ENCODE measurements around the gene OXSR1. TPM values are rescaled to one million over a fixed set of nuclear protein-coding genes. Genes with fewer than 3 reads are reported as not detected.

Gene OXSR1
- total RNA-seq, 1 donor from 2014 or later = 22.9 TPM

- no peak overlapping the region for H3K4me3 ChIP-seq
- no peak for DNase-seq
- no peaks in the 10 kb centered on the region for H3K36me3 ChIP-seq
- H3K27ac ChIP-seq (replicated peaks) = no peak overlapping the region
- no peaks in the 10 kb centered on the region for H3K9me3 ChIP-seq (replicated peaks)
- no peaks in the 10 kb centered on the region for H3K27me3 ChIP-seq (ENCODE audit: low read depth)
- peaks cover 31% of the 10 kb centered on the region for H3K4me1 ChIP-seq
- intact Hi-C loops (cut with micrococcal nuclease) = no loop called here
- no peak for TF ChIP-seq CTCF (IDR thresholded peaks at IDR 0.05; ENCODE audit: borderline replicate concordance)
Measured at GRCh38 chr3:38267662-38268061, 102.3 kb downstream of the OXSR1 start.

GRCh38 chr3:38268087-38268486, 102.8 kb downstream of the OXSR1 start:
- no peak overlapping the region for H3K4me3 ChIP-seq
- no peaks in the 10 kb centered on the region for H3K36me3 ChIP-seq
- peaks cover 31% of the 10 kb centered on the region for H3K4me1 ChIP-seq
- TF ChIP-seq CTCF (IDR thresholded peaks at IDR 0.05; ENCODE audit: borderline replicate concordance) = no peak
- intact Hi-C loops (cut with micrococcal nuclease) = no loop called here
- H3K27me3 ChIP-seq (ENCODE audit: low read depth) = no peaks in the 10 kb centered on the region
- no peaks in the 10 kb centered on the region for H3K9me3 ChIP-seq (replicated peaks)
- DNase-seq = no peak
- no peak overlapping the region for H3K27ac ChIP-seq (replicated peaks)

- DNase-seq = no peak
- H3K4me1 ChIP-seq = peaks cover 31% of the 10 kb centered on the region
- H3K9me3 ChIP-seq (replicated peaks) = no peaks in the 10 kb centered on the region
- no peaks in the 10 kb centered on the region for H3K27me3 ChIP-seq (ENCODE audit: low read depth)
- intact Hi-C loops (cut with micrococcal nuclease) = no loop called here
- H3K27ac ChIP-seq (replicated peaks) = no peak overlapping the region
- H3K4me3 ChIP-seq = no peak overlapping the region
- no peaks in the 10 kb centered on the region for H3K36me3 ChIP-seq
- no peak for TF ChIP-seq CTCF (IDR thresholded peaks at IDR 0.05; ENCODE audit: borderline replicate concordance)
Measured at GRCh38 chr3:38268522-38268921, 103.2 kb downstream of the OXSR1 start.

GRCh38 chr3:38270606-38271005, 105.3 kb downstream of the OXSR1 start:
- Histone ChIP-seq H3K27me3 (ENCODE audit: low read depth) (no peaks in the 10 kb centered on the region), H3K27ac (replicated peaks) (no peak overlapping the region), H3K9me3 (replicated peaks) (no peaks in the 10 kb centered on the region), H3K4me3 (no peak overlapping the region), H3K36me3 (no peaks in the 10 kb centered on the region), H3K4me1 (peaks cover 13% of the 10 kb centered on the region)
- intact Hi-C loops (cut with micrococcal nuclease) = no loop called here
- DNase-seq = no peak
- TF ChIP-seq CTCF (IDR thresholded peaks at IDR 0.05; ENCODE audit: borderline replicate concordance) = no peak

- H3K9me3 ChIP-seq (replicated peaks) = no peaks in the 10 kb centered on the region
- H3K27me3 ChIP-seq (ENCODE audit: low read depth) = no peaks in the 10 kb centered on the region
- intact Hi-C loops (cut with micrococcal nuclease) = no loop called here
- no peak overlapping the region for H3K27ac ChIP-seq (replicated peaks)
- no peaks in the 10 kb centered on the region for H3K36me3 ChIP-seq
- H3K4me1 ChIP-seq = peaks cover 8% of the 10 kb centered on the region
- DNase-seq = no peak
- TF ChIP-seq CTCF (IDR thresholded peaks at IDR 0.05; ENCODE audit: borderline replicate concordance) = no peak
- no peak overlapping the region for H3K4me3 ChIP-seq
Measured at GRCh38 chr3:38271553-38271952, 106.2 kb downstream of the OXSR1 start.
